NCI-H460 (cell line): Measurements from ENCODE around the gene TTC22. TPM values are rescaled to one million over a fixed set of nuclear protein-coding genes. Genes with fewer than 3 reads are reported as not detected.

Source experiments
- DNase-seq: peaks from one replicate; pipeline ENCODE4 v3.0.0-alpha.2; 2016; ENCODE audit warnings: low read depth; ENCODE audit errors: extremely low read depth
- polyA plus RNA-seq: library from polyadenylated mRNA; depleted of rRNA; stranded (reverse); fragments of >200 nt; gene quantifications from 2 replicates; pipeline ENCODE4 v1.2.3, GENCODE V29; 2014; cell fraction: nucleus; rRNA removed
- total RNA-seq: library from RNA; depleted of rRNA; stranded (reverse); fragments of >200 nt; shearing (Covaris generic); gene quantifications from 2 replicates; pipeline ENCODE4 v1.2.3, GENCODE V29; 2014; rRNA removed

TTC22 gene
- not detected in 2 replicates for total RNA-seq
- polyA plus RNA-seq: not detected in 2 replicates

DNA sequence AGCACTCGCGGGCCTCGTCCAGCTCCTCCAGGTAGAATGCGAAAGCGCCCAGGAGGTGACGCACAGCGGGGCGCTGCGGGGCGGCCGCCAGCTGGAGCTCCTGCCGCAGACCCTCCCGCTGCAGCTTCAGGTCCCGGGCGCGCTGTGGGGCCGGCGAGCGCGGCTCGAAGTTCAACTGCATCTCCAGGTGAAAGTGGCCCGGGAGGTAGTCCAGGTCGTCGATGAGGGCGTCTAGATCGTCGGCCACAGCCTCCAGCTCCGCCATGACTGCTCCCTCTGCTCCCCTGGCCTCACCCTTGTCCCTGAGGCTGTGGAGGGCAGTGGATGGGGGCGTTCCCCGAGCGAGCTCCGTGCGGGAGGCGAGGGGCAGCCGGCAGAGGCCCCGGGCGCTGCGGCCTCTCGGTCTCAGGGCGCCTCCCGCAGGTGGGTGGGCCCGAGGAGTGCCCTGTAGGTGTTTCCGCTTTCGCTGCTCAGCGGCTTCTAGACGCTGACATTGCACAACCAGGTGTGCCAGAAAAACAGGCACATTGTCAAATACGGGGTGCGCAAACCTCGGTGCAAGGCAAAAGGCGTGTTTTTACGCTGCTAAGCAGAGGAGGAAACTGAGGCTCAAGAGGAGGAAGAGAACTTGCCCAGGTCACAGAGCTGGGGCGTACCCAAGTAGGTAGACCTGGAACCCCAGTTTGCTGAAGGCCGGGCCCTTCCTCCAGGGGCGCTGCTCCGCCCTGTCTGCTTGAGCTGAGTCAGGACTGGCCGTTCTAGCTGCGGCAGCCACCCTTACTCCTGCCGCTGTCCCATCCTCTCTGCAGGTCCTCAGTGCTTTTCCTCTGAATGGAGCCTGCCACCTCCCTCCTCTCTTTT lies at the start of gene TTC22:
Gene TTC22 (minus strand): TSS at position 425 of the 861 bp plus-strand sequence. CDS start 160 bp downstream, at position 265.
- no peak for DNase-seq

DNA sequence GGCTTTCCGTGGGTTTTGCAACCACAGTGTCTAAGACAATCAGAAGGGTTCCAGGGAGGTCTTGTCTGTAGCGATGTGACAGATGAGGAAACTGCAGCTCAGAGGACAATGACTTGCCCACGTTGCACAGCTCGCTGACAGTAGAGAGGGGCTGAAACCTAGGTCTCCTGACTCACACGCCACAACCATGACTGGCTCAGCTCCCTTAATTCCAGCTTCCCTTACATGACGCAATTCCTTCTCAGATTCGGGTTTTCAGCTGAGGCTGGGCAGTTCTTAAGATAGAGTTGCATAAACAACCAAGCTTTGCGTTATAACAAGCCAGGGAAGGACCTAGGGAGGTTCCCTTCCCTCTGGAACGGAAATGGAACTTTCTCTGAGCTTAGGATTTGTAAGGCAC lies 49.6 kb upstream of the TTC22 start:
- no peak for DNase-seq

DNA sequence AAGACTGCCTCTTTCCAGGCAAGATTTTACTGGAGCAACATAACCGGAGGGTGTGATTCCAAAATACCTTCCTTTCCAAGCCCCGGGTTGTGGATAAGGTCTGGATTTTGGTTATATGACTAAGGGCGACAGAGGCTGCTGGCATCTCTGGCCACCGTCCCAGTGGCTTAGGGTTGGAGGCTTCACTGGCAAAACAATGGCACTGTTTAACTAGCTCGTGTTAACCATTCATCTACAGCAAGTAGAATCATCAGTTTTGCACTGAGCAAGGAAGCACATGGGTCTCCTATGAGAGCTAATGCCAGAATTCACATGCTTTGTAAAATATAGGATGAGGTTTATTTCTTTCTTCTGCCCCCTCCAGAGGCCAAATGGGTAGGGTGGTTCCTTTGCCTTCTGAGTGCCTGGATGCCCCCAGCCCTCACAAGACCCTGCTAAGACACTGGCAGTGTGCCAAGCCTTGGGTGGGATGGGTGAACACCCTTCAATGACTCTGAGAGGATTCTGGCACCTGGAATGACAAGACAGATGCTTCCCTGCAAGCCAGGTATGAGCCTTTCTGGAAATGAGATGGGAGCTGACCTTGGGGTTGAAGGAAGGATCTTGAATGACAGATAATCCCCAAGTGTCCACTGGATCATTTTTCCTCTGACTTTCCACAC lies 49.1 kb upstream of the TTC22 start:
- no peak for DNase-seq

DNA sequence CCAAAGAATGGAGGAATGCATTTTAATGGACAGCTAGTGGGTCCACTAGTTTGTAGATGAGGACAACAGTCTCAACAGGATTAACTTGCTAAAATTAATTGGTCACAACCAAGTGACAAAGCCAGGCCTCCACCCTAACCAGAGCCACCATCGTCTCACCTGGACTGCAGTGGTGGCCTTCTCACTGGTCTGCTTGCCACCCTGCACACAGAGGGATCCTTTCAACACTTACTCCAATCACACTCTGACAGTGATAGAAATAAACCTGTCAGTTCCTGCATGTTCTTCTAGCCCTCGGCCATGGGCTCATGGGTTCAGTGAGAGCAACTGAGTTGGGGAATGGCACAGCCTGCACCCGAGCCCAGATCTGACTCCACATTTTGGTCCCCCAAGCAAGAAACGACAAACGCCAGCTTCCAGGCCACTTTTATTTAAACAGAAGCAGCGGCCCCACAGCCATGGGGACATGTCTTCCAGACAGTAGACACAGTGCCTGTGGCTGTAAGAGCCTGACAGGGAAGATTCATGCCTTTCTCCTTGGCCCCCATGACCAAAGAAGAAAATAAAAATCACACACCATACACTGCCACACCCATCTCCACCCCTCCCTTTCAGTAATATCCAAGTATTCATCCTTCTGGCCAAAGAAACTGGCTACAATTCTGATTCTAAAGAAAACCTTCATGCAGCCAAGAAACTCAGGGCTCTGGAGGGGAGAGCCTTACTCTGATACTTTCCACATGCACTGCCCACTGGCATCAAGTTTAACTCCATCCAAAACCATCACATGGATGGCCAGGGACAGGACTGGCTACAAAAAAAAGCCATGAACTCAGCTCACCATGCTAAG lies 48.3 kb upstream of the TTC22 start:
- DNase-seq: no peak

DNA sequence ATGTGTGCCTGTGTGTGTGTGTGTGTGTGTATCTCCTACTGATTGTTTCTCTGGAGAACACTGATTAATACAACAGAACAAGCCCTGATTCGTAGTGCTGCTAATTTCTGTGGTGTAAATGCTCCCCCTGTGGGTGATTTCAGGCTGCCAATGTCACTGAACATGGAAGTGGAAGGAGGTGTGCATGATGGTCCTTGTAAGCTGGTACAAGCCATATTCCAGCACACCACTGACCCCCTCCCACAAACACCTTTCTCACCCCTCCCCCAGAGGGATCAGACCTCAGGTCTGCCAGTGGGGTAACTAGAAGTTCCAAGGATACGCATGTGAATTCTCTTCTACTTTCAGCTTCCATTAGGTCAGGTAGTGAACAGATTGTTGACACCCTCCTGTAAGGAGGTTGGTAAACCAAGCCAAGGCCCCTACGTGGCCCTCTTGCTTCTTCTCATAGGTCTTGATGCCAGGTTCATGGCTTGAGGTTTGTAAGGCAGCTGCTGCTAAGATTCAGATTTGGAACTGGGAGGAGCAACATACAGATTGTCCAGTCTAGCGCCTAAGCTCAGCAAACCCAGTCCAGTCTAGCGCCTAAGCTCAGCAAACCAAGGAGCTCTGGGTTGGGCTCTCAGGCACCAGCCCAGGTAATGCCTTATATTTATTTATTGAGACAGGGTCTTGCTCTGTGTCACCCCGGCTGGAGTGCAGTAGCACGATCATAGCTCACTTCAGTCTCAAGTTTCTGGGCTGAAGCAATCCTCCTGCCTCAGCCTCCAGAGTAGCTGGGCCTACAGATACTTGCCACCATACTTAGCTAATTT lies 47.2 kb upstream of the TTC22 start:
- DNase-seq: no peak

DNA sequence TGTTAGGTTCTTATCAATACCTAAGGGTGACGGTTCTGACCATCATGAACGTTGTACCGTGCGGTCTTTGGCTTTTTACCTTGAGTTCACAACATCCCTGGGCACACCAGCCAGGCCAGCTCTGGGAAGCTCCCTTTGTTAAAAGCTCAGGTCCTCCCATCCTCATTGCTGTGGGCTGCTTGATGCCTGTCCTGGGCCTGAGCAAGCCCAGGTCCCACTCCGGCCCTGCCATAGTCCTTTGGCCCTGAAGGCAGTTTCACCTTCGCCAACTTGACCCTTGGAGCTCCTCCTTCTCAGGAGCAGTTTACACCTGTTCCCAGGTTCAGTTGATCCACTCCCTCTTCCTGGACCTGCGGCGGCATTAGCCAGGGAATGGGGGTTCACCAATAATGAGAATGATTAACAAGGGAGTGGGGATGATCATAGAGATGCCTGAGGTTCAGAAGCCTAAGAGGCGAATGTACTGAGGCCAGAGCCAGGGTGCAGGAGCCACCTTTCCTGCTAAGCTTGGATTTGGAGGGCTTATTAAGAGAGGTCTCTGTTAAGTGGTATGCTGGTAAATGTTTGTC lies 45.7 kb upstream of the TTC22 start:
- DNase-seq: no peak

DNA sequence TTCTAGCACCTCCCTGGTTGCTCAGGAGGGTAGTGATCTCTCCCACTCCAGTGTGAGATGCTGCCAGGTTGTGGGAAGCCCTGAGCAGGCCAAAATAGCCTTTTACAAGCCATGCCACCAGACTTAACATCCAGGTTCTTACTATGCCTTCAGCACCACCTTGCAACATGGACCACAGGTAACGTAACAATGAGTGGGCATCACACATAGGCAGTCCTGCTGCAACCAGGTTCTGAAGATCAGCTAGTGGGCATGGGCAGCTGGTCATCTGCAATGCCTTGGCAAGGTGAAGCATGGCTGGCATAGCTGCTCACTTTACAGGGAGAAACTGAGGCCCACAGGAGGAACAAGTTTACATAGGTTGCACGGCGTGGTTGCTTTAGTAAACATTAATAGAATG lies 45.2 kb upstream of the TTC22 start:
- no peak for DNase-seq

DNA sequence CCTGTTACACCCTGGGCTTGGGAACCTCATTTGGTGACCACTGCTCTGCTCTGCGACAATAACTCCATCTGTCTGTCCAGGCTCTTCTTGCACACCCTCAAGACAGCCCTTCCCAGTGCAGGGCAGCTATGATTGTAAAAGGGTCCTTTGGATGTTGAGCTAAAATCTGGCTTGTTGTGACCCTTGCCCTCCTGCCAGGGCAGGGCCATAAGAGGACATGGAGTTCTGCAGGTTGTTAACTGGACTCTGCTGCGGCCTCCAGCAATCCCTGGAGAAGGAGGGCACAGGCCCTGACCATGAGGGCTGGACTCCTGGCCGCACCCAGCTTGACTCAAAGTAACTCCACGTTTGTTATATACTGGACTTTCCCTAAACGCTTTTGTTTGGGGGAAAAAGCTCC lies 44.6 kb upstream of the TTC22 start:
- DNase-seq: no peak

DNA sequence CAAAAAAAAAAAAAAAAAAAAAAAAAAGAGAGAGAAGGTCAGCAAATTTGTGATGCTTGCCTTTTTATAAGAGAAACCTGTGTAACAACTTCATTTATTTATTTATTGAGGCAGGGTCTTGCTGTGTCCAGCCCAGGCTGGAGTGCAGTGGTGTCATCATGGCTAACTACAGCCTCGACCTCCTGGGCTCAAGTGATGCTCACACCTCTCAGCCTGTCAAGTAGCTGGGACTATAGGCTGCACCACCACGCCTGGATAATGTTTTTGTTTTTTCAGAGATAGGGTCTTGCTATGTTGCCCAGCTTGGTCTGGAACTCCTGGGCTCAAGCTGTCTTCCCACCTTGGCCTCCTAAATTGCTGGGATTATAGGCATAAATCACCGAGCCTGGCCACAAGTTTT lies 43.4 kb upstream of the TTC22 start:
- no peak for DNase-seq

DNA sequence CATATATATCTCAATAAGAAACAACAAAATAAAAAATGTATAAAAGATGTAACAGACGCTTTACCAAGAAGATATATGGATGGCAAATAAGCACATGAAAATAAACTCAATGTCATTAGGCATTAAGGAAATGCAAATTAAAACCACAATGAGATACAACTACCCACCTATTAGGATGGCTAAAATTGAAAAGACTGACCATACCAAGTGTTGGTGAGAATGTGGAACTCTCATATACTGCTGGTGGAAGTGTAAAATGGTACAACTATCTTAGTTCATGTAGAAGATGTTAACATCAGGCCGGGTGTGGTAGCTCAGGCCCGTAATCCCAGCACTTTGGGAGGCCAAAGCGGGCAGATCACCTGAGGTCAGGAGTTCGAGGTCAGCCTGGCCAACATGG lies 42.3 kb upstream of the TTC22 start:
- no peak for DNase-seq

DNA sequence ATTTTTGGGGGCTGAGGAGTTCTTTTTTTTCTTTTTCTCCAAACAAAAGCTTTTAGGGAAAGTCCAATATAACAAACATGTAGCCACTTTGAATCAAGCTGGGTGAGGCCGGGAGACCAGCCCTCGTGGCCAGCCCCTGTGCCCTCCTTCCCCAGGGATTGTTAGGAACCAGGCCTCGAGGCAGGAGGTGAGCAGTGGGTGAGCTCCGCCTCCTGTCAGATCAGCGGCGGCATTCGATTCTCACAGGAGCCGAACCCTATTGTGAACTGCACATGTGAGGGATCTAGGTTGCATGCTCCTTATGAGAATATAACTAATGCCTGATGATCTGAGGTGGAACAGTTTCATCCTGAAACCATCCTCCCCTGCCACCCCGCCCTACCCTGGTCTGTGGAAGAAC lies 41.8 kb upstream of the TTC22 start:
- no peak for DNase-seq

DNA sequence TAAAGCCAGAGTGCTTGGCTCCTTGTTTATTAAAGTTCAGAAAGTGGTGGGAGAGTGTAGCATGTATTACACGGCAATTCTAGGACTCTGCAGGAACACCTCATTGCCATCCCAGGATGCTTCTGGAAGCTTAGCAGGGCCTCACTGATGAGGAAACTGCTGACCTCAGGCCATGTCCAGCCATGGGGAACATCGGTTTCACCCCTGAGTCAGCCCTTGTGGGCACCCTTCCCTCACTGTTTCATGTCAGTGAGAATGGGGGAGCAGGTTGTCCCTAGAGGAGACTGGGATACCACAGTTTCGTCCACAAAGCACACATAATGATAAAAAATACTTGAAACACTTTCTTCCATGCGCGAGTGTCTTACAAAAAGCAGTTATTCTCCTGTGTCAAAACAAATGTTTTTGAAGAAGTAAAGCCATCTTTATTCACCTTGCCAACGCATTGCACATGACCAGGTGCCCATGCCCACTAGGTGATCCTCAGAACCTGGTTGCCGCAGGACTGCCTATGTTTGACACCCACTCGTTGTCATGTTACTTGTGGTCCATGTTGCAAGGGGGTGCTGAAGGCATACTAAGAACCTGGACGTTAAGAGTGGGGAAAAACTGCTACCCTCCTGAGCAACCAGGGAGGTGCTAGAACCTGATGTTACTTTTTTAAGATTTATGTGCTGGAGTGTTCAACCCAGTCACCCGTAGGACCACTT lies 41.2 kb upstream of the TTC22 start:
- DNase-seq: no peak

DNA sequence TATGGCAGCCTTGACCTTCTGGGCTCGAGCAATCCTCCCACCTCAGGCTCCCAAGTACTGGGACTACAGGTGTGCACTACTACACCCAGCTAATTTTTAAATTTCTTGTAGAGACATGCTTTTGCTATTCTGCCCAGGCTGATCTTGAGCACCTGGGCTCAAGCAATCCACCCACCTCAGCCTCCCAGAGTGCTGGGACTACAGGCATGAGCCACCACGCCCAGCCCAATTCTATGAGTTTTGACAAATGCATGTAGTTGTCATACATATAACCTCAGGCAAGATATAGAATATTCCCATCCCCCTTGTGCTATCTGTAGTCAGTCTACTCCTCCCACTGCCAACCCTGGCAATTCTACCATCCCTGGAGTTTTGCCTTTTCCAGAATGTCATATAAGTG lies 38.7 kb upstream of the TTC22 start:
- DNase-seq: no peak

DNA sequence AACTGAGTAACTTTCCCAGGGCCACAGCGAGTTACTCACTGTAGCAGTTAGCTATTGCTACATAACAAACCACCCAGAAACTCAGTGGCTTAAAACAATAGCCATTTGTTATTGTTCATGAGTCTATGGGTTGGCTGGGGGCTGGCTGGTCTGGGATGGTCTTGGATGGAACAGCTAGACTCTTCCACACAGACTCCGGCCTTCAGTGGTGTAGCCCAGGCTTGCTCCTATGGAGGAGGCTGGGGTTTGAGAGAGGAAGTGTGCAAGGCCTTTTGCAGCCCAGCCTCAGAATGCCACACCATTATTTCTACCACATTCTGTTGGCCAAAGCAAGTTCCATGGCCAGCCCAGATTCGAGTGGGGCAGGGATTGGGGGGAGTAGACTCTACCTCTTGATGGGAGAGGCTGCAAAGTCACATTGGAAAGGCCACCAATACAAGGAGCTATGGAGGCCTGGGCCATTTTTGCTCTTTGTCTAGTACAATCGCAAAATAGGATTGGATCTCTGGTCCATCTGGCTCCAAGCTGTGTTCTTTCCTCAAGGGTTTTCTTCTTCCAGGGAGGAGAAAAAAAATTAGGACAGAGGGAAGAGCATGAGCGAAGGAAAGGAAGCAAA lies 37.5 kb upstream of the TTC22 start:
- DNase-seq: no peak

DNA sequence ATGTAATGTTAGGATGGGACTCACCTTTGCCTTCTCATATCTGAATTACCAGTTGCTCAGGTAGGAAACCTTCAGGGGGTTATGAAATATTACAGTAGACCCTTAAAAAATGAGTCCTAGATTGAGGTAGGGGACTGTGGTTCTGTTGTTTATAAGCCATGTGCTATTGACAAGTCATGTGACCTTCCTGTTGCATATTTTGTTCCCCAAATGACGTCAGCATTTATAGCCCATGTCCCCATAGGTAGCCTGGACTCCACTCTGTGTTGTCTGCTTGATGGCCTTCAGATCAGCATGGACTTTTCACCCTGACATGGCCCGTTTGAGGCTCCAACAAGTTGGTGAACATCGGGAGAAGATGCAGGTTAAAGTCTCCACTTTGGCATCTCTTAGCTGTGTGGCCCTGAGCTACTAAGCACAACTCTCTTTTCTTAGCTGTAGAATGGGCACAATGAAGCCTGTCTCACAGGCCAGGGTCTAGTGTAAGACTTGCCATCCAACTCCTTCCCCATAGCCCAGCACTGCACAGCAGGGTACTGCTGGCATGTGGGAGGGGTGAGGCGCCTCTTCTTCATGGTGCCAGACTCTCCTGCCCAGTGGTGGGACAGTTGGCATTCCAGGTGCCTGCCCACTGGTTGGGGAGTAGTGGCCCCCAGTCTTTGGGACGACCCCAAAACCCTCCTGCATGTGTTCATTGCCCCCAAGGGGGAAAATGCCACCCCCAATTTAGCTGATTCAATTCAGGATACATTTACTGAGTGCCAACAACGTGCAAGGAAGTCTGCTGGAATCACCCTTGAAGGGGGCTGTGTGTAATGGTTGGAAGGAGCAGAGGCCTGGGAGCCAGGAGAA lies 36.1 kb upstream of the TTC22 start:
- DNase-seq: no peak

DNA sequence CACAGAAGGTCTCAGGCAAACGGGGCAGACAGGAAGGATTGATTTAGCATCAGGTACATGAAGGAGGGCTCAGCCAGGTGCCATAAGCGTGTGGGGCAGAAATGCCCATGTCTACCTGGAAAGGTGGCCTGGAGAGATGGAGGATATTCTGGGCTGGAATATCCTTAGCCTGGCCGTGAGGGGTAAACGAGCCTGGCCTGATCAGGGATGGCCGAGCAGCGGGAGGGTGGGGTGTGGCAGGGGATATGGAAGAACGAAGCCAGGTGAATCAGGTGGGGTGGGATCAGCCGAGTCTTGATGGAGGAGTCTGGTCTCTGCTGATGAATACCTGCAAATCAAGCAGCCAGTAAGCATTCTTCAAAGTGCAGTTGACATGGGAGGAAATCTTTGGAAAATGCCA lies 35.5 kb upstream of the TTC22 start:
- DNase-seq: no peak

DNA sequence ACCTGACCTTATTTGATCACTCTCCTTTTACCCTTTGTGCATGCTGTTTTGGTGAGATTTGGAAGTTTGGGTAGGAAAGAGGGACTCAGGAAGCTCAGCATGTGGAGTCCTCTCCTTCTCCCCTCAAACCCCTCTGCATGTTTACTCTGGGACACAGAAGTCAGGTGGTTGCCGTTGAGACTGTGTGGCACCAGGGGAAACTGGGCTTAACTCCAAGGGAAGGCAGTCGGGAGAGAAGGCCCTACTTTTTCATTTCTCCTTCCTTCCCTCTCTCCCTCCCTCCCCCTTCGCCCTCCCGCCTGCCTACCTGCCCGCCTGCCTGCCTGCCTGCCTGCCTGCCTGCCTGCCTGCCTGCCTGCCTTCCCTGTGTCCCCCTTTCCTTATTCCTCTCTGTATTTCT lies 34.8 kb upstream of the TTC22 start:
- no peak for DNase-seq
